Inflammatory macrophage treated with lipopolysaccharide for 4 hours (primary cell): ENCODE data around the gene RNF6.
"Not testable (repeated sequence)": the region's sequence is repeated elsewhere in the genome, so short reads cannot be mapped to it uniquely, and the experiment has no call there.

Experiments
- DNase-seq: peaks from one replicate; pipeline ENCODE4 v3.0.0-alpha.2; 2020

RNF6 gene

GRCh38 chr13:26221721-26222519 lies at the start of gene RNF6:
RNF6 (minus strand) TSS chr13:26222314; CDS start chr13:26219649, 2,665 bp downstream.
- DNase-seq = peak; percentile 98

- no peak for DNase-seq
These were observed 48.6 kb upstream of the RNF6 start for GRCh38 chr13:26270707-26271106.

- no peak for DNase-seq
These were observed 44.2 kb upstream of the RNF6 start for GRCh38 chr13:26266311-26266710.

GRCh38 chr13:26262156-26262555 lies 40.0 kb upstream of the RNF6 start:
- DNase-seq = no peak

- DNase-seq = no peak
These were observed 37.5 kb upstream of the RNF6 start for GRCh38 chr13:26259634-26260033.

GRCh38 chr13:26257049-26257448 lies 34.9 kb upstream of the RNF6 start:
- no peak for DNase-seq

GRCh38 chr13:26255691-26256277 lies 33.7 kb upstream of the RNF6 start:
- DNase-seq = peak; percentile 32

- peak; percentile 0 for DNase-seq
These were observed 33.0 kb upstream of the RNF6 start for GRCh38 chr13:26255115-26255514.

- peak; percentile 57 for DNase-seq
These were observed 32.5 kb upstream of the RNF6 start for GRCh38 chr13:26254583-26255111.

GRCh38 chr13:26253787-26254582 lies 31.9 kb upstream of the RNF6 start, which contains the start of gene CDK8:
CDK8 (plus strand) TSS chr13:26254129; CDS start chr13:26254642, 513 bp downstream.
- DNase-seq = peak; percentile 87

GRCh38 chr13:26253262-26253786 lies 31.2 kb upstream of the RNF6 start:
- DNase-seq = no peak

- DNase-seq = not testable (repeated sequence)
These were observed 29.9 kb upstream of the RNF6 start for GRCh38 chr13:26252006-26252405.

- no peak for DNase-seq
These were observed 27.4 kb upstream of the RNF6 start for GRCh38 chr13:26249551-26249950.

GRCh38 chr13:26247608-26248007 lies 25.5 kb upstream of the RNF6 start:
- no peak for DNase-seq

- DNase-seq = no peak
These were observed 24.9 kb upstream of the RNF6 start for GRCh38 chr13:26247011-26247410.

GRCh38 chr13:26246154-26246553 lies 24.0 kb upstream of the RNF6 start:
- DNase-seq = no peak

GRCh38 chr13:26236296-26236695 lies 14.2 kb upstream of the RNF6 start:
- peak; percentile 24 for DNase-seq

- no peak for DNase-seq
These were observed 8.6 kb upstream of the RNF6 start for GRCh38 chr13:26230703-26231102.

GRCh38 chr13:26229080-26229615 lies 7.0 kb upstream of the RNF6 start:
- no peak for DNase-seq

GRCh38 chr13:26228096-26228495 lies 6.0 kb upstream of the RNF6 start:
- DNase-seq = no peak

GRCh38 chr13:26227166-26227971 lies 5.3 kb upstream of the RNF6 start:
- no peak for DNase-seq
